Upper lobe of left lung (tissue), 4 donors: ENCODE results near the gene HIPK4.

Experiments
- POLR2A ChIP-seq, 4 donors: fragments of 450-650 bp; IDR thresholded peaks; one replicate each; pipeline ENCODE4 v1.5.1; 2016 to 2017; ENCODE audit warnings: antibody characterized with exemption in 4 of 4, mild to moderate bottlenecking in 2 of 4
- TF ChIP-seq, protein P1 (sequence below), 6 experiments: fragments of 450-650 bp in 4 of 6; fragments of 200-600 bp in 2 of 6; sonication (generic) in 2 of 6; IDR thresholded peaks; one replicate each; pipeline ENCODE4 v1.5.1; 2016 to 2019; ENCODE audit warnings: antibody characterized with exemption in 6 of 6

DNA sequence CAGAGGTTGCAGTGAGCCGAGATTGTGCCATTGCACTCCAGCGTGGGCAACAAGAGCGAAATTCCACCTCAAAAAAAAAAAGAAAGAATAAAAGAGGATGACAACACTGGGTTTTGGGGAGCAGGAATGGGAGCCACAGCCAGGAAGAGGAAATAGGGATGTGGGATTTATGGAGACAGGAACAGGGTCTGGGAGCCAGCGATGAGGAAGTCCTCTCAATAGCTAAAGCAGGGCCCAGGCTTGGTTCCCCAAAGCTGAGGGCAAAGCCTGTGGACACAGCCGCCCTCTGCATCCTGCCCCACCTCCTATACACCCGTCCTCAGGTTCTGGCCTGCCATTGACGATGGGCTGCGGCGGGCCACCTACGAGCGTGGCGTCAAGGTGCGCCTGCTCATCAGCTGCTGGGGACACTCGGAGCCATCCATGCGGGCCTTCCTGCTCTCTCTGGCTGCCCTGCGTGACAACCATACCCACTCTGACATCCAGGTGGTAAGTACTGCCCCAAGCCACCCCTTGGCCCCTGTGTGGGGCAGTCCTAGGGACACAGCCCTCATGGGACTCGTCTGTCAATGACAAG is 13.6 kb downstream of the HIPK4 start:
- TF ChIP-seq, protein P1, sequence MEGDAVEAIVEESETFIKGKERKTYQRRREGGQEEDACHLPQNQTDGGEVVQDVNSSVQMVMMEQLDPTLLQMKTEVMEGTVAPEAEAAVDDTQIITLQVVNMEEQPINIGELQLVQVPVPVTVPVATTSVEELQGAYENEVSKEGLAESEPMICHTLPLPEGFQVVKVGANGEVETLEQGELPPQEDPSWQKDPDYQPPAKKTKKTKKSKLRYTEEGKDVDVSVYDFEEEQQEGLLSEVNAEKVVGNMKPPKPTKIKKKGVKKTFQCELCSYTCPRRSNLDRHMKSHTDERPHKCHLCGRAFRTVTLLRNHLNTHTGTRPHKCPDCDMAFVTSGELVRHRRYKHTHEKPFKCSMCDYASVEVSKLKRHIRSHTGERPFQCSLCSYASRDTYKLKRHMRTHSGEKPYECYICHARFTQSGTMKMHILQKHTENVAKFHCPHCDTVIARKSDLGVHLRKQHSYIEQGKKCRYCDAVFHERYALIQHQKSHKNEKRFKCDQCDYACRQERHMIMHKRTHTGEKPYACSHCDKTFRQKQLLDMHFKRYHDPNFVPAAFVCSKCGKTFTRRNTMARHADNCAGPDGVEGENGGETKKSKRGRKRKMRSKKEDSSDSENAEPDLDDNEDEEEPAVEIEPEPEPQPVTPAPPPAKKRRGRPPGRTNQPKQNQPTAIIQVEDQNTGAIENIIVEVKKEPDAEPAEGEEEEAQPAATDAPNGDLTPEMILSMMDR (IDR thresholded peaks at IDR 0.05), result no peak
- TF ChIP-seq POLR2A (IDR thresholded peaks at IDR 0.05), result no peak
